Progenitor cell of endocrine pancreas (in vitro differentiated cells): Measurements from ENCODE around the gene RASL10A. TPM values are rescaled to one million over a fixed set of nuclear protein-coding genes. Genes with fewer than 3 reads are reported as not detected.
A peak's percentile ranks its signal among the peaks of the same experiment; 100 is the strongest.
"Not testable (repeated sequence)": the region's sequence is repeated elsewhere in the genome, so short reads cannot be mapped to it uniquely, and the experiment has no call there.

Experiments
- DNase-seq: peaks from one replicate; pipeline ENCODE4 v3.0.0; 2021; ENCODE audit warnings: low spot score; ENCODE audit not compliant: unreplicated experiment
- H3K27ac Mint-ChIP-seq: 2 replicates; pipeline ENCODE4 v1.8.0; 2021; ENCODE audit warnings: mild to moderate bottlenecking, moderate library complexity, mixed read lengths
- H3K27me3 Mint-ChIP-seq: 2 replicates; pipeline ENCODE4 v1.8.0; 2021; ENCODE audit warnings: mixed read lengths
- H3K36me3 Mint-ChIP-seq: 2 replicates; pipeline ENCODE4 v1.8.0; 2022; ENCODE audit warnings: mixed read lengths; ENCODE audit not compliant: insufficient read depth
- H3K4me1 Mint-ChIP-seq: 2 replicates; pipeline ENCODE4 v1.8.0; 2021; ENCODE audit warnings: low read depth, mixed read lengths
- H3K4me3 Mint-ChIP-seq: 2 replicates; pipeline ENCODE4 v1.8.0; 2021; ENCODE audit warnings: low read depth, mild to moderate bottlenecking, moderate library complexity, mixed read lengths
- H3K9me3 Mint-ChIP-seq: 2 replicates; pipeline ENCODE4 v1.8.0; 2021; ENCODE audit warnings: low read depth, mixed read lengths
- long read RNA-seq: library from polyadenylated mRNA; unstranded; transcript quantifications from one replicate; pipeline ENCODE4 v2.0.0, GENCODE V29; 2020
- total RNA-seq: library from RNA; stranded (reverse); gene quantifications from 2 replicates; pipeline ENCODE4 v1.2.1, GENCODE V29; 2021
- TF ChIP-seq, protein P1 (sequence below): fragments of 200-600 bp; sonication (generic); IDR thresholded peaks from one replicate; pipeline ENCODE4 v1.5.0; 2021; ENCODE audit warnings: antibody characterized with exemption, mild to moderate bottlenecking; ENCODE audit not compliant: unreplicated experiment

The RASL10A gene
- total RNA-seq: 0.31 and 1.2 TPM in 2 replicates
- long read RNA-seq: 0 reads

DNA sequence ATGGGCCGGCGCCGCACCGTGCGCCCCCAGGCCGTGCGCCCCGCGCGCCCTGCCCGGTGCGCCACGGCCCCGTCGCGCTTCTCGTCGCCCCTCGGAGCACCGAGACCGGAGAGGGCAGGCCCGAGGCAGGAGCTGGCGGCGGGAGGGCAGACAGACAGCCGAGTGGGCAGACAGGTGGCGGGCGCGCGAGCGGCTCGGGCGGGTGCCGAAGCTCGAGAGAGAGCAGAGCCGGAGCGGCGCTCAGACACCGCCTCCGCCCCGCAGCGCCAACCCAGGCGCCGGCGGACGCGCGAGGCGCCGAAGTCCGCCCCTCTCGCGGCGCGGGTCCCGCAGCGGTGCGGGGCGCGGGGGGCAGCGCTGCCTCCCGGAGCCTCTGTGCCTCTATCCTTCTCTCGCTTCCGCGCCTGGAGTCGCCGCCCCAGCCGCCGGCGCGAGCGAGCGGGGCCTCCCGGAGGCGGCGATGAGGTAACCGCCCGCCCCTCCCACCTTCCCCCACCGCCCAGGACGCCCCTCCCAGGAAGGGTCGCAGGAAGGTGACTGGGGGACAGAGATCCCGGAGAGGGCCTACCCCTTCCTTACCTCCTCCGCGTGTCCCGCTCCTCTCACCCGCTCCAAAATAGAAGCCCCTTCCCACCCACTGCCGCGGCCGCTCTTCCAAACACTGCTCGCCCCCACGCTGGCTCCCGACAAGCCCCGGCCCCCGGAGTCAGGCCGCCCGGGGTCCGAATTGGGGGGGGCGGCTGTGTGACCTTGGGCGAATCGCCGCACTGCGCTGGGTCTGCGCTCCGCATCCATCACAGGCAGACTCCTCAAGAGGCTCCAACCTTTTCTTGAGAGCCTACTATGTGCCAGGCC lies at the start of gene RASL10A:
TSS of gene RASL10A (minus strand) at position 412 of the 855 bp plus-strand sequence. CDS start 451 bp downstream, outside the sequence.
- Mint-ChIP-seq H3K27me3 (peaks cover 45% of the 10 kb centered on the region), H3K36me3 (no peaks in the 10 kb centered on the region), H3K9me3 (no peaks in the 10 kb centered on the region), H3K4me3 (peak within 1 kb of the TSS; percentile 52), H3K4me1 (no peaks in the 10 kb centered on the region), H3K27ac (peak within 1 kb of the TSS; percentile 71)
- no peak for DNase-seq
- TF ChIP-seq, protein P1, sequence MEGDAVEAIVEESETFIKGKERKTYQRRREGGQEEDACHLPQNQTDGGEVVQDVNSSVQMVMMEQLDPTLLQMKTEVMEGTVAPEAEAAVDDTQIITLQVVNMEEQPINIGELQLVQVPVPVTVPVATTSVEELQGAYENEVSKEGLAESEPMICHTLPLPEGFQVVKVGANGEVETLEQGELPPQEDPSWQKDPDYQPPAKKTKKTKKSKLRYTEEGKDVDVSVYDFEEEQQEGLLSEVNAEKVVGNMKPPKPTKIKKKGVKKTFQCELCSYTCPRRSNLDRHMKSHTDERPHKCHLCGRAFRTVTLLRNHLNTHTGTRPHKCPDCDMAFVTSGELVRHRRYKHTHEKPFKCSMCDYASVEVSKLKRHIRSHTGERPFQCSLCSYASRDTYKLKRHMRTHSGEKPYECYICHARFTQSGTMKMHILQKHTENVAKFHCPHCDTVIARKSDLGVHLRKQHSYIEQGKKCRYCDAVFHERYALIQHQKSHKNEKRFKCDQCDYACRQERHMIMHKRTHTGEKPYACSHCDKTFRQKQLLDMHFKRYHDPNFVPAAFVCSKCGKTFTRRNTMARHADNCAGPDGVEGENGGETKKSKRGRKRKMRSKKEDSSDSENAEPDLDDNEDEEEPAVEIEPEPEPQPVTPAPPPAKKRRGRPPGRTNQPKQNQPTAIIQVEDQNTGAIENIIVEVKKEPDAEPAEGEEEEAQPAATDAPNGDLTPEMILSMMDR: no peak

DNA sequence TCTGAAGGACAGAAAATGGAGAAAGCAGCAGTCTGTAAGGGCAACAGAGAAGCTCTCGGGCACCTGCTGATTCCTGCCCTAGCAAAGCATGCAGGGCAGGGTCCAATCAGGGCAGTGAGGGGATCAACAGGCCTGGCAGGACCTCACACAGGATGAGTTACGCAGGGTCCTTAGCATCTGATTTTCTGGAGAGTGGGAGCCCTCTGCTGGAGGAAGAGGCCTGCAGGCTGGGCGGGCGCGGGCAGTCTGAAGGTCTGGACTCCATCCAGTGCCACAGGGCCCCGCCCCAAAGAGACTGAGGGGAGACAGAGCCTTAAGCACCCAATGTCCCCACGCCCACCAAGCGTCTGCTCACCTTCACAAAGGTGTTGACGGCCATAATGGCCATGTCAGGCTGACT lies 44.0 kb upstream of the RASL10A start:
- no peaks in the 10 kb centered on the region for H3K27me3 Mint-ChIP-seq
- no peak for DNase-seq
- TF ChIP-seq, protein P1: peak; percentile 51
- no peak overlapping the region for H3K4me3 Mint-ChIP-seq
- peaks cover 14% of the 10 kb centered on the region for H3K36me3 Mint-ChIP-seq
- H3K9me3 Mint-ChIP-seq: no peaks in the 10 kb centered on the region
- no peaks in the 10 kb centered on the region for H3K4me1 Mint-ChIP-seq
- H3K27ac Mint-ChIP-seq: no peak overlapping the region

GRCh38 chr22:29357193-29357890 lies 41.8 kb upstream of the RASL10A start:
- not testable (repeated sequence) for DNase-seq, H3K4me3 Mint-ChIP-seq, H3K9me3 Mint-ChIP-seq, H3K27ac Mint-ChIP-seq, H3K4me1 Mint-ChIP-seq, H3K27me3 Mint-ChIP-seq
- peaks cover 13% of the 10 kb centered on the region for H3K36me3 Mint-ChIP-seq

- H3K9me3 Mint-ChIP-seq: no peaks in the 10 kb centered on the region
- H3K27me3 Mint-ChIP-seq: no peaks in the 10 kb centered on the region
- H3K27ac Mint-ChIP-seq: no peak overlapping the region
- TF ChIP-seq, protein P1: no peak
- no peak overlapping the region for H3K4me3 Mint-ChIP-seq
- H3K4me1 Mint-ChIP-seq: no peaks in the 10 kb centered on the region
- H3K36me3 Mint-ChIP-seq: peaks cover 17% of the 10 kb centered on the region
- no peak for DNase-seq
Observed at GRCh38 chr22:29353860-29354259, 38.4 kb upstream of the RASL10A start.

GRCh38 chr22:29353286-29353685 lies 37.8 kb upstream of the RASL10A start:
- Mint-ChIP-seq H3K9me3 (no peaks in the 10 kb centered on the region), H3K36me3 (peaks cover 16% of the 10 kb centered on the region), H3K4me1 (no peaks in the 10 kb centered on the region), H3K27ac (no peak overlapping the region), H3K27me3 (no peaks in the 10 kb centered on the region), H3K4me3 (no peak overlapping the region)
- no peak for DNase-seq
- TF ChIP-seq, protein P1: no peak
